Activated CD8-positive, alpha-beta memory T cell treated with anti-CD3 and anti-CD28 coated beads, Interleukin-2, amount 10 ng/mL, durations not matched to agents 7 days and 5 days (primary cell): ENCODE results near the gene SCGB3A1. TPM values are rescaled to one million over a fixed set of nuclear protein-coding genes. Genes with fewer than 3 reads are reported as not detected.

ENCODE experiments used
- ATAC-seq: fragments of 150-1000 bp; cut with Tn5 transposase; one replicate; pipeline ENCODE4 v1.10.0; 2021; ENCODE audit warnings: moderate library complexity
- CTCF ChIA-PET: fragments of 350-600 bp; sonication (Branson Sonifier 250); formaldehyde crosslinking; loops from one replicate; lab custom pipeline; 2021; ENCODE audit warnings: antibody characterized with exemption; lab: Charles Lee
- DNase-seq: peaks from one replicate; pipeline ENCODE4 v3.0.0-alpha.2; 2020
- H3K27ac Mint-ChIP-seq: one replicate; pipeline ENCODE4 v1.8.0; 2021; ENCODE audit warnings: mild to moderate bottlenecking, mixed read lengths
- H3K27me3 Mint-ChIP-seq: one replicate; pipeline ENCODE4 v1.8.0; 2021; ENCODE audit warnings: mixed read lengths
- H3K36me3 Mint-ChIP-seq: one replicate; pipeline ENCODE4 v1.8.0; 2021; ENCODE audit warnings: mild to moderate bottlenecking, mixed read lengths
- H3K4me1 Mint-ChIP-seq: one replicate; pipeline ENCODE4 v1.8.0; 2021; ENCODE audit warnings: mixed read lengths
- H3K4me3 Mint-ChIP-seq: one replicate; pipeline ENCODE4 v1.8.0; 2021; ENCODE audit warnings: mild to moderate bottlenecking, moderate library complexity, mixed read lengths
- H3K9me3 Mint-ChIP-seq: one replicate; pipeline ENCODE4 v1.8.0; 2022; ENCODE audit warnings: low read depth, mixed read lengths
- total RNA-seq, 2 experiments: library from RNA; stranded (reverse); gene quantifications; one replicate each; pipeline ENCODE4 v1.2.3, GENCODE V29; 2021

SCGB3A1 gene
- total RNA-seq, 2 experiments from 2014 or later, result not detected

DNA sequence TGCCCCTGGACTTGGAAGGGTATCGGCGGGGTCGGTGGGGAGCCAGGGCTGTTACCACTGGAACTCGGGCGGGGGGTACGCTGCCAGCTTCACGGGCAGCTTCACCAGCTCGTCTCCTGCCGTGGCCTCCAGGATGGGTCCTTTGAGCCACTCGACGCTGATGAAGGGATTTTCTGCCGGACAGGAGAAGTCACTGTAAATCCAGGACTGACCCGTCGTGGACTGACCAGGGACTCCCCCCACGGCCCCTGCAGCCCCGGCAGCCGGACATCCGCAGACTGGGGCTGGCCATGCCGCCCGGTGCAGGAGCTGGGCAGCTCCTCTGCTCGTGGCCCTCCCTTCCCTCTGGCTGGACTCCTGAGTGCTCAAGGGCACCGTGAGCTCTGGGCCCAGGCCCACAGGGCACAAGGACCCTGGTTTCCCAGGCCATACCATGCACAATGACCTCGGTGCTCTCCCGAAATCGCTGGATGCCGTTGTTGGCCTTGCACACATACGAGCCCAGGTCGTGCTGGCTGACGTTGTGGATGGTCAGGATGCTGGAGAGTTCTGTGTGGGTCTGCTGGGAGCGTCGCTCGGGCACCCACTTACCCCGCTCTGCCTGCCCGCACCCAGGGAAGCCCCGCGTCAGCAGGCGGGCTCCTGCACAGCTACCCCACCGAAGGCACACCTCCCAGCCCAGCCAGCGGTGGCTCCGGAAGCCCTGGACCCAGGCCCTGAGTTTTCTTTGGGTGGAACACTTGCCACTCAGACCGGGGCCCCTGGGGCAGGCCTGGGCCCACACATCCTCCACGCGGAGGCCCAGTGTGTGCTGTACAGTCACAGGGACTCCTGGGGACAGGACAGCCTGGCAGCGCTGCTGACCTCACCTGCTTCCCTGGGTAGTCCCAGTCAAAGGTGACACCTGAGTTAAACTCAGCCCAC lies 37.8 kb upstream of the SCGB3A1 start:
- Mint-ChIP-seq H3K36me3 (no peaks in the 10 kb centered on the region), H3K27ac (no peak overlapping the region), H3K4me1 (no peaks in the 10 kb centered on the region), H3K27me3 (no peaks in the 10 kb centered on the region), H3K4me3 (no peak overlapping the region), H3K9me3 (no peaks in the 10 kb centered on the region)
- ATAC-seq (no peak), DNase-seq (no peak)
- CTCF ChIA-PET, result interaction anchor here (0.6 to 1.5 kb wide), 2 partner anchors 23 to 84 kb away, joined by 3 to 4 read pairs; no protein-coding TSS in a partner anchor

DNA sequence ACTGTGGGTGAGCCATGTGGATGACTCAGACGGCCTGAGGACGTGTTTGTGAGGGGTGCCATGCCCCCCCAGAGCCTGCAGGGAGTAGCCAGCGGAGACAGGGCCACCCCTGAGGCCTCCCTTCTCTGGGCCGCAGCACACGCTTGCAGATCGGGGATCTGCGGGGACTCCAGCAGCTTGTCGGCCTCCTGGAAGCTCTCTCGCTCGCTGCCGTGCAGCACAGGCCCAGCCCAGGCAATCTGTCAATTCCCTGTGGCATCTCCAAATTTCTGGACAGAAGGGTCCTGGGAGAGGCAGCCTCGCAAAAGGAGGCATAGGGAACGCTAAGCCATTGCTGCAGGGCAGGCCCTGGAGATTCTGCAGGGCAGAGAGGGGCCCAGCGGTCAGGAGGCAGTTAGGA lies 36.9 kb upstream of the SCGB3A1 start:
- Mint-ChIP-seq H3K9me3 (no peaks in the 10 kb centered on the region), H3K36me3 (no peaks in the 10 kb centered on the region), H3K4me1 (peaks cover 3% of the 10 kb centered on the region), H3K27ac (no peak overlapping the region), H3K27me3 (no peaks in the 10 kb centered on the region), H3K4me3 (no peak overlapping the region)
- CTCF ChIA-PET, result interaction anchor here (1.5 kb wide), 1 partner anchor 22 kb away, joined by 4 read pairs; no protein-coding TSS in a partner anchor
- ATAC-seq, result no peak
- DNase-seq, result no peak

DNA sequence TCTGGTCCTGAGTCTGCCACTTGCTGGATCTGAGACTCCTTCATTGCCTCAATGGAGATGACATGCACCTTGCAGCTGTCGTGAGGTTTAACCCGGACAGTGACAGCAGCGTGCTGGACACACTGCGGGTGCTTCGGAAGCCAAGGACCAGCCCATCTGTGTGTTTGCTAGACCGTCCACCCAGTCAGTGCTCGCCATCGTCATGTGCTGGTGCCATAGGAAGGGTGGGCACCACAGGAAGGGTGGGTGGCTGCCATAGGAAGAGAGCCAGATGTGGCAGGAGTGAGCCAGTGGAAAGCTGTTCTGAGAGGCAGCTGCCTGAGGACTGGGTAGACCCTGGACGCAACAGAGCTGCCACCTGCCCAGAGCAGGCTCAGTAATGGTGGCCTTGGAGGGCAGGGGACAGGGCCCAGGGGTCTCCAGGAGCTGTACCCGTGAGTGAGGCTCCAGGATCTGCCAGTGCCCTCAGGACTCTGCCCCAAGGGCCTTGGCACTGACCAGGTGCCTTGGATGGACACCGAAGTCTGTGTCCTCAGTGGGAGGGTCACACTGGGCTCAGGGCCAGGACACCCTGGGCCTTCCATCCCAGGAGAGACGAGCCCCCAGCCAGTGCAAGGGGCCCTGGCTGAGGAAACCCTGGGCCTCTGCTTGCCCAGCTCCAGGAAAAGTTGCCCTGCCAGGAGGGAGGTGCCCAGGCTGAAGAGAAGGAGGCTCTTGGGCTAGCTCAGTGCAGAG lies 36.3 kb upstream of the SCGB3A1 start:
- Mint-ChIP-seq H3K4me3 (no peak overlapping the region), H3K27me3 (no peaks in the 10 kb centered on the region), H3K27ac (no peak overlapping the region), H3K36me3 (no peaks in the 10 kb centered on the region), H3K9me3 (no peaks in the 10 kb centered on the region), H3K4me1 (peaks cover 3% of the 10 kb centered on the region)
- no peak for ATAC-seq
- CTCF ChIA-PET, result interaction anchor here (1.5 kb wide), 1 partner anchor 21 kb away, joined by 4 read pairs; no protein-coding TSS in a partner anchor
- DNase-seq, result no peak

DNA sequence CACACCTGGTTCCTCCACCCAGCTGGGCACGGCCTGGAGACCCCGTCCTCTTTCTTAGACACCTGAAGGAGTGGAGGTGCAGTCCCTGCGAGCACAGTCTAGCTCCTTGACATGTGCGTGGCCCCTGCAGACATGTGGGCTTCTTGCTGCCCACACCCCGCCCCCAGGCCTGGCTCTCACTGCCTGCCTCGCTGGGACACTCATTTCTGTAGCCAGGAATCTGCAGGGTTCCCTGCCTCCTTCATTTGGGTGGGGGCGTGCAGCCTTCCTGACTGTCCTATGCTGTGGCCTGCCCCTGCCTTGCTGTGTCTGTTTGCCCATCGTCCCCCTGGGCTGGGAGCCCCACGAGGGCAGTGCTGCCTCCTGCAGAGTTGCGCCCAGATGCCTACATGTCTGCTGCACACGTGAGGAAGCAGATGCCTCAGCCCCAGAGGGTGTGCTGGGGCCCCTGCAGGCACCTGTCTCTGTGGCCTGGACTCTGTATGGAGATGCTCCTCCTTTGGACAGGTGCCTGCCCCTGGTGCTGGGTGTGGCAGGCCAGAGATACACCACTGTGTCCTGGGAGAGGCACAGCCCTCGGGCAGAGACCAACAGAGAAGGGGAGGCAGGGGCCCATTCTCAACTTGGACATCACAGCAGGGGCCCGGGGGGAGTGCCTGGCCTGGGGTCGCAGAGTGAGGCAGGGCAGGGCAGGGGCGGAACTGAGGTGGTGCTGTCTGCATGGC lies 35.5 kb upstream of the SCGB3A1 start:
- H3K9me3 Mint-ChIP-seq, result no peaks in the 10 kb centered on the region
- ATAC-seq (no peak), DNase-seq (no peak)
- H3K27me3 Mint-ChIP-seq, result no peaks in the 10 kb centered on the region
- no peak overlapping the region for H3K4me3 Mint-ChIP-seq
- H3K27ac Mint-ChIP-seq, result no peak overlapping the region
- H3K36me3 Mint-ChIP-seq, result no peaks in the 10 kb centered on the region
- CTCF ChIA-PET, result no interaction called here
- peaks cover 3% of the 10 kb centered on the region for H3K4me1 Mint-ChIP-seq

DNA sequence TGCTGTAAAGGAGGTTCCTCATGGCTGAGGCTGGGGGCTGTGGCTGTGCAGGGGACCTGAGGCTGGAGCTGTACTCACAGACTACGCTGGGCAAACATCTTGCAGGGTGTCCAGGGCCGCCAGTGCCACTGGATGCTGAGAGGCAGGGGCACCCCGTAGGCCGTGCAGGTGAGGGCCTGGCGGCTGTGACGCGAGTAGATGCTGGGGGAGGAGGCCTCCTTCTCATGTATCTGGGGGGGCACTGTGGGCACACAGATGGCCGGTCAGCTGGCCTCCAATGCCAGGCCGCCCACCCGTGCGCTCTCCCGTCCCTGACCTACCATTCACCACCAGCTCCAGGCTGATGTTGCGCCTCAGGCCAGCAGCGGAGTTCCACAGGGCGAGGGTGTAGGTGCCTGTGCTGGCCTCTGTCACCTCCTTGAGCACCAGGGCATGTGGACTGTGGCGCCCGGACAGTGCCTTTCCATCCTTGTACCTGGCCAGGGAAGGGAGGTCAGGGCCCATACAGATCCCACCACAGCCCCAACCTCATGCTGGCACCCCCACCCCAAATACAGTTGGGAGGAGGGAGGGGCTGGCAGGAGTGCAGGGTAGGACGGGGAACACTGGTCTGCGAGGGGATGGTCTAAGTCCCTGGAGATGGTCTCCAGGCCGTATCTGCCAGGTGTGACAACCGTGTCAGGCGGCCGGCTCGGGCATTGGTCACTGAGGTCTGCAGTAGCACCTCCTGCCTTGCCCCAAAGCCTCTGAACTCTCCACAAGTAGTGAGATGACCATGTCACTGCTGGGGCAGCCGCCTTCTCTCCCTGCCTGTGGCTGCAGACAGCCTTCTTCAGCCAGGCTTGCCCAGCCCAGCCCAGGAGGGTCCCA lies 34.7 kb upstream of the SCGB3A1 start:
- ATAC-seq (no peak), DNase-seq (no peak)
- no peak overlapping the region for H3K27ac Mint-ChIP-seq
- peaks cover 3% of the 10 kb centered on the region for H3K4me1 Mint-ChIP-seq
- CTCF ChIA-PET, result no interaction called here
- no peaks in the 10 kb centered on the region for H3K36me3 Mint-ChIP-seq
- no peaks in the 10 kb centered on the region for H3K9me3 Mint-ChIP-seq
- no peaks in the 10 kb centered on the region for H3K27me3 Mint-ChIP-seq
- no peak overlapping the region for H3K4me3 Mint-ChIP-seq

DNA sequence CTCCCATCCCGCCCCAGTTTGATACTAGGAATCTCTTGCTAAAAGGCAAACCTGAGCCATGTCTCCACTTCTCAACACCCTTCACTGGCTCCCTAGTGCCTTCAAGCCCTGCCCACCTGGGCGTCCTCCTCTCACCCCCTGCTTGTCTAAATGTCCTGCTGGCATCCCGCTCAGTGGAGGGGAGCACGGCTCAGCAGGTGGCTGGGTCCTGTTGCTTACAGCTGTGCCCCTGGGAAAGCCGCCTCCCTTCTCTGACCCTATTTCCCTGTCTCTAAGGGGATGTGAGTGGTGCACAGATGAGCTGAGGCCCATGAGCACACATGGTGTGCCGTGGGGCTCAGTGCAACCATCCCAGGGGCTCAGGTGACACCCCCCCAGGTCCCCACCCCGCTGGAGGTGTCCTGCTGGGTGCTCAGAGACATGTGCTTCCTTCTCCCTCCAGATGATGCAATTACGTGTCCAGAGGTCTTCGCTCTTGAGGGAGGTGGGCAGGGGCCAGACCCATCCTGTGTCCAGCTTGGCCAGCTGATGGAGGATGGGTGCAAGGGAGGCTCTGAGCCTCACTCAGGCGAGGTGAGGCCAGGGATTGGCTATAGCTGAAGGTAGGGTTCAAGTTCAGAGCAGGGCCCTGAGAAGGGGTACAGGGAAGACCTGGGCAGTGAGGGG lies 34.0 kb upstream of the SCGB3A1 start:
- CTCF ChIA-PET, result no interaction called here
- H3K27ac Mint-ChIP-seq, result no peak overlapping the region
- H3K4me3 Mint-ChIP-seq, result no peak overlapping the region

DNA sequence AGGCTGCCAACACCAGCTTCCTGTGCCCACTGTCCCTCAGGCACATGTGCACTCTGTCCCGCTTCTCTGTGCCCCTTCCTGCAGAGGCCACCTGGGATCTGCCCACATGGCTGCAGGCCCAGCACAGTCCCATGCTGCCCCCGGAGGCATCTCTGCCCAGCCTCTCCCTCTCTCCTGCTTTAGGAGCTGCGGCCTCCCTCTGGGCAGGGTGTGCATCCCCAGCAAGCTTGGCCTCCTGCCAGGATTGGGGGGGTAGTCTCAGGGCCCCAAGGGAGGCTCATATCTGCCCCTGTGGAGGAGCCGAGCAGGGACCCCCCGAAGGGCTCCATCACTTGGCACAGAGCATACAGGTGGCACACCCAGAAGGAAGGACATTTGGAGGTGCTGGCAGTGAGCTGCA lies 33.3 kb upstream of the SCGB3A1 start:
- H3K27ac Mint-ChIP-seq, result no peak overlapping the region
- CTCF ChIA-PET, result no interaction called here
- H3K36me3 Mint-ChIP-seq, result no peaks in the 10 kb centered on the region
- ATAC-seq, result no peak
- peaks cover 3% of the 10 kb centered on the region for H3K4me1 Mint-ChIP-seq
- H3K27me3 Mint-ChIP-seq, result no peaks in the 10 kb centered on the region
- no peaks in the 10 kb centered on the region for H3K9me3 Mint-ChIP-seq
- no peak overlapping the region for H3K4me3 Mint-ChIP-seq
- DNase-seq, result no peak

More for the DNA sequence above, 34.0 kb upstream of the SCGB3A1 start:
- Mint-ChIP-seq H3K36me3 (no peaks in the 10 kb centered on the region), H3K9me3 (no peaks in the 10 kb centered on the region), H3K27me3 (no peaks in the 10 kb centered on the region), H3K4me1 (peaks cover 3% of the 10 kb centered on the region)
- ATAC-seq (no peak), DNase-seq (no peak)

DNA sequence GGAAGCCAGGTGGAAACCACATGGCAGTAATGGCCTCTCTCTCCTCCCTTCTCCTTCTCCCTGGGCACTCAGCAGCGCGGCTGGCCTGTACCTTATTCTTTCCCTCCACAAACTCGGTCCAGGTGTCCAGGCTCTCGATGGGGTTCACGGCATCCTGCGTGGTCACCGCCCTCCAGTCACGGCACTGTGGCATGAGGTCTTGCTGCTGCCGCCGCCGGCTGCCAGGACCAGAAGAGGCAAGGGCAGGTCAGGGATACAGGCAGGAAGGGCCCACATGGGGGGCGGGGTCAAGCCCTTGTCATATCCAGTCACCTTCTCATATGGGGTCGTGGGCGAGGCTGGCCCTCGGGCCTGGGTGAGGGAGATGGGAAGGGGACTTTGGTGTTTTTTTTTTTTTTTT lies 32.5 kb upstream of the SCGB3A1 start:
- no peak for DNase-seq
- H3K4me3 Mint-ChIP-seq, result no peak overlapping the region
- H3K36me3 Mint-ChIP-seq, result no peaks in the 10 kb centered on the region
- ATAC-seq, result no peak
- CTCF ChIA-PET, result no interaction called here
- no peak overlapping the region for H3K27ac Mint-ChIP-seq
- no peaks in the 10 kb centered on the region for H3K27me3 Mint-ChIP-seq
- no peaks in the 10 kb centered on the region for H3K9me3 Mint-ChIP-seq
- peaks cover 3% of the 10 kb centered on the region for H3K4me1 Mint-ChIP-seq

DNA sequence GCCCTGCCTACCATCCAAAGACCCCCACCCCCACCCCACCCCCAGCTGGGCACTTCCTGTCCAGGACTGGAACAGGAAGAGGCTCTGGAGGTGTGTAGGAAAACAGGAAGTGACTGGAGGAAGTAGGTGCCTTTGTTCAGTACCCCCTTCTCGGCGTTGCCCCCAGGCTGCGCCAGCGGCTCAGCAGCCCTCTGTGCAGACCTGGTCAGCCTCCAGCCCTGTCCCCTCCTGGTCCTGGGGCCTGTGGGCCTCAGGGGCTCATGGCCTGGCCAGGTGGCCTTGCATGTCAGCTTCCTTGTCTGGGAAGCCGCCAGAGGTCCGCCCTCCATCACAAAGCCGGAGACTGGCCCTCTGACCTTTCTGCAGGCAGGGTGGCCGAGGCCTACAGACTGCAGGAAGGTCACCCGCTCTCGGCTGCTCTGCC lies 32.1 kb upstream of the SCGB3A1 start:
- Mint-ChIP-seq H3K4me1 (peaks cover 3% of the 10 kb centered on the region), H3K9me3 (no peaks in the 10 kb centered on the region), H3K4me3 (no peak overlapping the region), H3K36me3 (no peaks in the 10 kb centered on the region), H3K27me3 (no peaks in the 10 kb centered on the region), H3K27ac (no peak overlapping the region)
- no peak for DNase-seq
- CTCF ChIA-PET, result no interaction called here
- no peak for ATAC-seq

DNA sequence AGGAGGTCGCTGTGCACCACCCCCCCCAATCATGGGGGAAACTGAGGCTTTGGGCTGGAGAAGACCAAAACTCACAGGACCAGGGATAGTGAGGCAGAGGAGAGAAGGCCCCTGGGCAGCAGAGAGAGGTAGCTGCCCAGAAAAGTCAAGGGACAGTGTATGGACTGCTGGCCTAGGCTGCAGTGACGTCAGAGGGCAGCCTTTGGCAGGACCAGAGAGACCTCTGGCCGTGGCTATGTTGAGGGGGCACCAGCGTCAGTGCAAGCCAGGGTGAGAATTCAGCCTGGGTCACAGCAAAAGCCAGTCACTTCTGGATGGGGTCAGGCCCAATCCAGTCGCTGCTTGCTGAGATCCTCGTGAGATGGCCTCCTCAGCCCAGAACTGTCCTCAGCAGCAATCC lies 31.6 kb upstream of the SCGB3A1 start:
- no peak for ATAC-seq
- Mint-ChIP-seq H3K27me3 (no peaks in the 10 kb centered on the region), H3K9me3 (no peaks in the 10 kb centered on the region), H3K36me3 (no peaks in the 10 kb centered on the region), H3K4me3 (no peak overlapping the region), H3K27ac (no peak overlapping the region), H3K4me1 (peaks cover 3% of the 10 kb centered on the region)
- CTCF ChIA-PET, result no interaction called here
- DNase-seq, result no peak

DNA sequence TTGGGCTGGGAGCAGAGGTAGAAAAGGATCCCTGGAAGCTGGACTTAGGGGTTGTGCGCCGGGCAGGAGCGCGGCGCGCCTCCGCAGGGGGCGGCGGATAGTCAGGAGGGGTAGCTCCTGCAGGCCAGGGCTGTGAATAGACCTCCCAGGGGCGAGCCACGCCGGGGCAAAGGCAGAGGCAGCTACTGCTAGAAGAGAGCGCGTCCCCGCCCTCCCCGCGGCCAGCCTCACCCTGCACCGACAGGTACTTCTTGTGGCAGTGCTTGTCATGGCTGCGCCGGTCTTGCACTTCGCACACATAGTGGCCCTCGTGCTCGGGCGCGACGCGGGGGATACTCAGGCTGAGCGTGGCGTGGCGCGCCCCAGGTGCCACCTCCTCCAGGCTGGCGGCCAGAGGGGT lies 30.0 kb upstream of the SCGB3A1 start:
- no peaks in the 10 kb centered on the region for H3K9me3 Mint-ChIP-seq
- no peaks in the 10 kb centered on the region for H3K36me3 Mint-ChIP-seq
- H3K27me3 Mint-ChIP-seq, result no peaks in the 10 kb centered on the region
- CTCF ChIA-PET, result interaction anchor here (0.6 kb wide), 1 partner anchor 534 kb away, joined by 3 read pairs; no protein-coding TSS in a partner anchor
- H3K4me3 Mint-ChIP-seq, result no peak overlapping the region
- H3K27ac Mint-ChIP-seq, result no peak overlapping the region
- ATAC-seq (no peak), DNase-seq (no peak)
- peaks cover 3% of the 10 kb centered on the region for H3K4me1 Mint-ChIP-seq

DNA sequence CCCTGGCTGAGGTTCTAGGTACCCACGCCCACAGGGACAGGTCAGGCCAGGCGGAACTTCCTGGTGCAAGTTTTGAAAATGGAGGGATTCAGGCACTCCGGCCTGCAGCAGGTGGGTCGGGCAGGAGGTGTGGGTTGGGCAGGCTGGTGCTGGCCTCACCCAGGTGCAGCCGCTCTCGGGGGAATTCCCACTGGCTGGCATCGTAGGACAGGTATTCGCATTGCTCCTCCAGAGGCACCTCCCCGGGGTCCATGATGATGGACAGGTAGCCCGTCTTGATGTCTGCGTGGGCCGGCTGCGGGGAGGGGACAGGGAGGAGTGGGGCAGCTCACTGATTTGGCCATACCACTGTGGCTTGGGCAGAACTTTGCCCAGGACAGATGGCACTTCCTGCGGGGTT lies 28.7 kb upstream of the SCGB3A1 start:
- CTCF ChIA-PET, result no interaction called here

More for the DNA sequence above, 28.7 kb upstream of the SCGB3A1 start:
- DNase-seq (no peak), ATAC-seq (no peak)
- Mint-ChIP-seq H3K27ac (no peak overlapping the region), H3K4me3 (no peak overlapping the region), H3K4me1 (peaks cover 3% of the 10 kb centered on the region), H3K9me3 (no peaks in the 10 kb centered on the region), H3K27me3 (no peaks in the 10 kb centered on the region), H3K36me3 (no peaks in the 10 kb centered on the region)
